HG02943 (cell line): ENCODE measurements around the gene PIK3R5.
"Not testable (repeated sequence)": the region's sequence is repeated elsewhere in the genome, so short reads cannot be mapped to it uniquely, and the experiment has no call there.

Source experiments
- ATAC-seq: cut with Tn5 transposase; IDR thresholded peaks from one replicate; pipeline ENCODE4 v1.9.1; 2021; ENCODE audit warnings: mild to moderate bottlenecking, low read depth, moderate library complexity; ENCODE audit not compliant: unreplicated experiment

The PIK3R5 gene

DNA sequence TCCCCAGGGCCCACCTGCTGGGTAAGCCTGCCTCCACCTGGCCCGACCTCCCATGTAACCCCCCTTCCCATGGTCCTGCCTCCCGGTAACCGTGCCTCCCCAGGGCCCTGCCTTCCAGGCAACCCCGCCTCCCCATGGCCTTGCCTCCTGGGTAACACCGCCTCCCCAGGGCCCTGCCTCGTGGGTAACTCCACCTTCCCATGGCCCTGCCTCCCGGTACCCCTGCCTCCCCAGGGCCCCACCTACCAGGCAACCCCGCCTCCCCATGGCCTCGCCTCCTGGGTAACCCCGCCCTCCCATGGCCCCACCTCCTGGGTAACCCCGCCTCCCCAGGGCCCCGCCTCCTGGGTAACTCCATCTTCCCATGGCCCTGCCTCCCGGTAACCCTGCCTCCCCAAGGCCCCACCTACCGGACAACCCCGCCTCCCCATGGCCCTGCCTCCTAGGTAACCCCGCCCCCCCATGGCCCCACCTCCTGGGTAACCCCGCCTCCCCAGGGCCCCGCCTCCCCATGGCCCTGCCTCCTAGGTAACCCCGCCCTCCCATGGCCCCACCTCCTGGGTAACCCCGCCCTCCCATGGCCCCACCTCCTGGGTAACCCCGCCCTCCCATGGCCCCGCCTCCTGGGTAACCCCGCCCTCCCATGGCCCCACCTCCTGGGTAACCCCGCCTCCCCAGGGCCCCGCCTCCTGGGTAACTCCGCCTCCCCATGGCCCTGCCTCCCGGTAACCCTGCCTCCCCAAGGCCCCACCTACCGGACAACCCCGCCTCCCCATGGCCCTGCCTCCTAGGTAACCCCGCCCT, 80.1 kb downstream of the PIK3R5 start:
- ATAC-seq, result not testable (repeated sequence)

DNA sequence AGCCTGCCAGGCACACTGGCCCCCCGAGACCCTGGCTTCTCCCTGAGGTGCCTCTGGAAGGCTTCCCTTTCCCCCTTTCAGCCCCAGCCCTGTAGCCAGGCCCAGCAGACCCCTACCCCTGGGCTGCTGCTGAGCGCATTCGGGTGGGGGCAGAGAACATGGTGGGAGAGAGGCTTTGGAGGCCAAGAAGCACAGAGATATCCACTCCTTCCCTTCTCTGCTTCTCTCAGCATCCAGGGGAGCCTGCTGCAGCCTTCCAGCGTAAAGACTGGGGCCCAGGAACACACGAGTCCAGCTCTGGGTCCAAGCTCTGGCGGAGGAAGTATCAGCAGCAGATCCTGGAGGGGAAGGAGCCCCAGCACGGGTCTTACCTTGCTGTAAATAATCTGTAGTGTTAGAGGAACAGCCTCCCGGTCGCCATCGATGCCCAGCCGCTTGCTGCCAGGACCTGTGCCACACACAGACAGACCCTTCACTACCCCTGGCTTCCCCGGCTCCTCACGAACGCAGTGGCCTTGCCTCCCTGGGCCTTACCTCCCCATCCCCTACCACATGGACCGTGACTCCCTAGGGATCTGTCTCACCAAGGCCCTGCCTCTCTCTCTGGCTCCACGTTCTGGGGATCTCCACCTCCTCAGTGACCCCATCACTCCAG, 81.0 kb downstream of the PIK3R5 start:
- no peak for ATAC-seq

DNA sequence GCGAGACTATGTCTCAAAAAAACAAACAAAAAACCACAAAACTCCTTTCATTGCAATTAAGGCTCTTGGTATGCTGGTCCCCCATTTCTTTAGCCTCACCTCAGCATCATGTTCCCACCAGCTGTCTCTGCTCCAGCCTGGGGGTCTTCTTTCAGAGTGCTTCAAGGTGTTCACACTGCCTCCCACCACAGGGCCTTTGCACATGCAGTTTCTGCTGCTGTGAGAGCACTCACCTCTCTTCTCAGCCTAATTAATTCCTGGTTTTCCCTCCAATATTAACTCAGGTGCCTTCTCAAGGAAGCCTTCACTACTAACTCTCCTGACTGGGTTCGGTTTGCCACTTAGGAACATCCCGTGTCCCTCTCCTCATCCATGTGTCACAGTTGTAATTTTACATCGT, 82.2 kb downstream of the PIK3R5 start:
- ATAC-seq, result no peak

DNA sequence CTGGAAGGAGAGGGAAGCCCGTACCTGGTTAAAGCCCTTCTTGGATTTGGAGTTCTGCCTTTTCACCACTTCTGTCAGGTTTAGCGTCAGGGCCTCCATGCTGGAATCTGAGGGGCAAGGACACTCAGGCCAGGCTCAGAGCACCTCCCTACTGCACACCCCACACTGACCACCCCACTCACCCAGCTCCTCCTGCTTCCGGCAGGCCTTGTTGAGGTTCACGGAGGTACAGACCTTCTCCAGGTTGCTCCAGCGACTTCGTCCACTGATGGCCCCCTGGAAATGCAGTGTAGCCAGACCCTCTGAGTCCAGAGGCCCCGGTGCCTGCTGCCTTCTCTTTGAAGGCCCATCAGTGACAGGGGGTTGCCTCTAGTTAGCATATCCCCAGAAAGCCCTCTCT, 83.9 kb downstream of the PIK3R5 start:
- no peak for ATAC-seq

DNA sequence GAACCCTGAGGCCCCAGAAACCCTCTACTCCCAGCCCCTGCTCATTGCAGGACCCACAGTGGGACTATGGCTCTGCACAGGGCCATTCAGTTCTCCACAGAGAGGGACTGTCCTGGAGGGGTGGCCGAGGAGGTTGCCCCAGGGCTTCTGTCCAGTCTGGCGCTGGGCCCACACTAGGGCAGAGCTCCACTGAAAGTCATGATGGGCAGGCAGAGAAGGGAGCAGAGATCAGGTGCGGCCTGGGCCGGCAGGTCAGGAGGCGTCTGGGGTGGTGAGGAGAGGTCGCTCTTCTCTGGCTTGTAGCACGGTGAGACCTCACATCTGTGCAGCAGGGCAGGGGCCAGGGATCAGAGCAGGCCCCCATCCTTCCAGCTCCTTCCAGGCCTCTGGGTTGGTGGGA, 85.0 kb downstream of the PIK3R5 start:
- ATAC-seq, result no peak

DNA sequence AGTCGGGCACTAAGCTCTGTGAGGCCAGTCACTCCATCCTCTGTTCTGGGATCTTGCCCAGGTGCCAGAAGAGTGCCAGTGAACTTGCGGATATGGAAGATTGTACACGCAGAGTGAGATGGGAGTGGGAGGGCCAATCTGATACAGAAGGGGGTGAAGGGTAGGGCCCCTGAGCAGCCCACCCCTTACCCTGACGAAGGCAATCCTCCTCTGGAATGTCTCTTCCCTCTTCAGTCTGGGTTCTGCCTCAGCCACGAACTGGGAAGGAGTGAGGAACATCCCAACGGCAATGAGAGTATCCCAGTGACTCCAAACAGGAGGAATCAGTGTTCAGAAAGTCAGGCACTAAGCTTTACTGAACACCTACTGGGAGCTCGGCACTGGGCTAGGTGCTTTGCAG, 86.1 kb downstream of the PIK3R5 start:
- ATAC-seq, result no peak

DNA sequence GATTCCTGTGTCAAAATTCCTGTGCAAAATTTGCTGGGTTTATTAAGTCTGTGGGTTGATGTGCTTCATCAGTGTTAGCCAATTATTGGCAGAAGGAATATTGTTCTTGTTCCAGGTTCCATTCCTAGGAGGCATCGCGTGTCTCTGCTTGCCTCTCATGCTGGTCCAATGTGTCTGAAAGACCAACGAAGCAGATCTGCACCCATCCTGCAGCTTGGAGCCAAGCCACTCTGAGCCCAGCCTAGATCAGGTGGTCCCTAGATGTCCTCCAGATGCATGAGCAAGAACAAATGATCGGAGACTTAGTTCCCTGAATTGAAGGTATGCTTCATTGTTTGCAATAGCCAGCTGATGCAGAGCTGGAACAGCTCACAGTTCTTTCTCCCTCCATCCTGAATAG, 87.5 kb downstream of the PIK3R5 start:
- ATAC-seq, result no peak

DNA sequence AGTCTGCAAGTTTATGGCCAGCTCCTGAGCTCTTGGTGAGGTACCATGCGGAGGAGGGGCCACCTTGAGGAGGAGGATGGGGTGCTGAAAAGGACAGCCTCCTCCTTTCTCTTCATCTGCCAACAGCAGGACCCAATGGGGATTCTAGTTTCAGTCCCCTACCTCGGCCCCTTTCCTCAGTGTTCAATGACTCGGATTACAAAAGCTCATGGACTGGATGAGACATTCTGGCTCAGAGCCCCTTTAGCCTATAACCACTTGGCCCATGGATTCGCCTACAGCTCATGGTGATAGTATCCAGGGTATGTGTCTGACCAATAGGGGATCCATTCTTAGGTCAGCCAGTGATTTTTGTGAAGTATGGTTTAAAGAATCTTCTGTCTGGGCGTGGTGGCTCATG, 89.5 kb downstream of the PIK3R5 start:
- ATAC-seq, result no peak

DNA sequence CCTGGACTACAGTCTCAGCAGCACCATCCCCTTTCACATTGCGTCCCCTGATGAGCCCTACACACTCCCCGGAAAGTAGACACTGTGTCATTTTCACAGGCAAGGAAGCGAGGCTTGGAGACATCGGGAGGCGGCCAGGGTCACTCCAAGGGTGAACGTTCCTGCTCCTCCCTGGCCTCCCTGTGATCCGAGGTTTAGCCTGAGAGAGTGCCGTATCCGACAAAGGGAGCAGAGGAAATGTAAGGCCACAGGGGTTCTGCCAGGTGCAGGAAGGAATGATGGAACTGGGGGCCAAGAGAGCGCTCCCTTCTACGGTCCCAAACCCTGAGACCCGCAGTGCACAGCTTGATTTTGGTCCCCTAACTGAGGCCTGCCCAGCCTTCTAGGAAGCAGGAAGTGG, 90.1 kb downstream of the PIK3R5 start:
- ATAC-seq, result no peak

DNA sequence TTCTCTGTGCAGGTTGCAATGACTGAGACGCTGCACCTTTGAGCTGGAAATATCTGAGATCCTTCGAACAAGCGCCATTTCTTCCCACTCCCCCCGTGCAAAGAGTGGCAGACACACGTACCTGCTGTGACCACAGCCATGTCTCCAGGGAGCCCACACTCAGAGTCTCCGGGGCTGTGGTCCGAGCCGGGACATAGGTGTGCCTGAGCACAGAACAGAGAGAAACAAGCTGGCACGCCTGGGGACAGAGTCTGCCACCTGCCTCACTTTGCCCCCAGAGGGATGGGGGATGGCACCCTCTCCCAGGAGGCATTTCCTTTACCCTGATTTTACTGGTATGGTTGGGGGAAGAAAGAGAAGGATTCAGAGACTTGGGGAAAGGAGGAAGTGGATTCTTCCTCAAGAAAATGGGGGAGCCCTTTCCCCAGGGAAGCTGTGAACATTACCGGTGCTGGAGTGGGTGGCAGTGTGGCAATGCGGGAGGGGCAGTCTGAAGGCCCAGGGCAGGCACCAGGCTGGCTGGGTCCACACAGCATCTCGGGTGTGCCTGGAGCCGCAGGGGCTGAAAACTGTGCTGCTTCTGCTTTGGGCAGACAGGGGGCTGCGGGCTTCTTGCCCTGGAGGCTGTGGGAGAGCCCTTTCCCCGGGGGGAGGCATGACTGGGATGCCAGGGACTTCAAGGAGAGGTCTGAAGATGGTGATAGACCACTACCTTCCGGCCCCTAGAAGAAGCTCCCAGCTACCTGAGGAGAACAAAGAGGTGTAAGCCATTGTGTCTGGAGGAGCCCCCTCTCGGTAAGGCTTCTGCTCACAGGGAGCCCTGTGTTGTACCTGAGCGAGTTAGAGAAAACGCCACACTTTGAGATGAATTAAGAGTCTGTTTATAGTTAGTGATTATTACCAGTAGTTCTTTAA, 91.4 kb downstream of the PIK3R5 start:
- no peak for ATAC-seq

DNA sequence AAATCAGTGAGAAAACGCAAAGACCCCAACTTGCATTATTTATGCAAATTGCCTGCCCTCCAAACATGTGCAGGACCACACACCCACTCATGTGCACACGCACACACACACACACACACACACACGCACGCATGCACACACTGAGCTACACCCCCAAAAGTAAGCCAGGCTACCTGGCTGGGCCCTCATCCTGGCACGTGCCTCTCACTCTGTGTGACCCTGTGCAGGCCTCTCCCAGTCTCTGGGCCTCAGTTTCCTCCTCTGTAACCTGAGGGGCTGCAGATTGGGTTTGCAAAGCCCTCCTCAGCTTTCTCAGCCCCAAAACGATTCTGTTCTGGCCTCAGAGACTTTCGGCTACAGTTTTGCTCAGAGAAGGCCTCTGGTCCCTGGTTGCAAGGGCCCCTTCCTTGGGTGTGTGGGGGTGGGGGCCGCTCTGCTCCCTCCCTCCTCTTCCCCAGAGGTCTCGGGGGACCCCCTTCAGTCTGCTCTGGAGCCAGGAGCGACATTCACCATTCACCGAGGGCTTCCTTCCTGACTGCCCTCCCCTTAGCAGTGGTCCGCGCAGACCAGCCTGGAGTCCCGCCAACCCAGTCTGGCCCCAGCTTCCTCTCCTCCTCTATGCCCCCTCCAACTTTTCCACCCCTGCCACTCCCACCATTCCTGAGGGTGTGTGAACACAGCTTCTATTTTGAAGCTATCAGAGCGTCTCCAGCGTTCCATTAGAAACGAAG, 92.6 kb downstream of the PIK3R5 start:
- ATAC-seq, result no peak

DNA sequence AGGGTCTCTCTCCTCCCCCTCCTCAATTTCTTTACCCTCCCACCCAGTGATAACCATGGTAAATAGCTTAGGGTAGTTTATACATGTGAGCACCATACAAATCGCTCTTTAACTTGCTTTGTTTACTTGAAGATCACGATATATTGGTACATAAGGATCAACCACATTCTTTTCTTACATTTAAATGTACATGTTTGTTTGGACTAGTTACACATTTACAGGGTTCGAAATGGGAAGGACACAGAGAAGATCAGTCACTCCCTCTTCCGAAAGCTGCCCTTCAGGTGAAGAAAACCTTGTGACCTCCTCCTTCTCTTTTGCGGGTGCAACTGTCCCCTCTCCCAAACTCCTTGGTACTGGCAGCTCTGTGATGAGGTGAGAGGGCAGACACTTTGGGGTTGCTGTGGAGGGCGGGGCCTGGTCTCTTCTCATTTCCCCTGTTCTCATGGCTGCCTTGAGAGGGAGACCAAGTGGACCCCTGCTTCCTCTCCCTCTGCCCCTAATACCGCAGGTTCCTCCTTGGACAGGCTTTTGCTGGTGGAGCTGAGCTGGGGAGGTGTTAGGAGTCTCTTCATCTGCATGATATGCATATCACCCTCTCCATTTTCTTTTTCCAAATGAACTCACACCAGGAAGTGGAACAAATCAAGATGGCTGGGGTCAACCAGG, 93.3 kb downstream of the PIK3R5 start:
- no peak for ATAC-seq

DNA sequence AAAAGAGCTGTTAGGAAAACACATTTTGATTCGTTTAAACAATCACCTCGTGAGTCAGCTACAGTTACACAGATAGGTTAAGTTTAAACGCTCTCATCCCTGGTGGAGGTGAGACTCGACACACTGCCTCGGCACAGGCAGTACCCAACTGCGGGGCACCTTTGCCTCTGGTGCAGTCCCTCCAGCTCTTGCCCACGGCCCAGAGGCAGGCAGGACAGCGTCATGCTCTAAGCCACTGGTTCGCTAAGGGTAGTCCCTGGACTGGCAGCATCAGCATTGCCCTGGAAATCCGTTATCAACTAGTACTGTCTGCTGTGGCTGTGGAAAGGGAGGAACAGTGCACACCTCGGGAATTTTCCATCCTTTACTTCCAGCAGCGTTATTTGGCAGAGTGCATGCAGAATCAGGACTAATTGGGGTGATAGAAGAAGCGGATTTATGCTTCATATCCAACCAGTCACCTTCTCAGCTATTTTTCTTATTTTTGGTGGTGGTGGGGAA, 94.4 kb downstream of the PIK3R5 start:
- no peak for ATAC-seq

DNA sequence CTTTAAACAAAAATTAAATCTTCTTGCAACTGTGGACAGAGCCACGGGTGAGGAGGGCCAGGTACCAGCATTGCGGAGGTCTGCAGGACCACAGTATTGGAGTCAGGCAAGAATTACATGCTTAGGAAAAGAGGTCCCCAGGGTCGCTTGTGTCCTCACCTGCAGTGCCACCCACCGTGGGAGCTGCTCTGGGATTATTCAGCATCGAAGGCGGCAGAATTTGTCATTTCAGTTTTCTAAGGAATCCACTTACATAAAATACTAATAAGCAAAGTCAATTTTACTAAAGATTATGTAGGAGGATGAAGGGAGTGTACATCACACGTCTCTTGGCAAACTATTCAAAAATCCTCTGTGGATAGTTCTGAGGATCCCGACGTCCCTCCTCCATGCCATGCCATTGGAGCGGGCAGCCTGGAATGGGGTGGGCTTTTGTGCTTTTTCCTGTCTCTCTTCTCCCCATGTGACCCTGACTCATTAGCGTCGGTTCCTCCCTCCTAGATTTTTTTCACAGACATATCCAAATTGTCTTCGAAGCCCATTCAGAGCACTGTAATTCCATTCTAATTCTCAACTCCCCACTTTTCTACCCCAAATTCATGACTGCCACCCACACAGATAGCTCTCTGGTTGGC, 95.0 kb downstream of the PIK3R5 start:
- no peak for ATAC-seq

DNA sequence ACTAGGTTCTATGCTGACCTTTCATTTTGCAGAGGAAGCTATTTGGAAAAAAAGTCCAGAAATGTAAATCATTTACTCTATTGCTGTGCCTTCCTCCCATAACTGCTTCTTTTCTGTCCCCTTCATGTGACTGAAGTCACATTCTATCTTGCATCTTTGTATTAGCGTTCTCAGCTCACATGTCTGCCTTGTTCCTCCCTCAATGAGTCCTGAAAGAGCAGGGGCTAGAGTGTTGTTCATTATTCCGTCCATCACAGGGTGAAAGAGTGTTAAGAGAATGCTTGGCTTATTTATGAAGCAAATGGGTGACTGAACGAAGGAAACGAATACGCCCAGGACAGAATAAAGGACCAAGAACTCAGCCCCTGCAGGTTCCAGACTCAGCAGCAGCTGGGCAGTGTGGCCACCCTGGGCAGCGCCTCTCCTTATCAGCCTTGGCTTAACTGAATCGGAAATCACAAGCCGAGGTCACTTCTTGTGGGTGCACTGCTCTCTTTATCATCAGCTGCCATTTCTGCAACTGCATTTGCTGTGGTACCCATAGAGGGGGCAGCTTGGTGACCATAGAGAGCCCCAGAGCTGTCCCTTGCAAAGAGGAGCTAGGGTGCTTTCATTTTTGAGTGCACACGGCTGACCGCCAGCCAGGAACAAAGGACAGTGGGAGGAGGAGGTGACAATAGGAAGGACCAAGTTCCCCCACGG, 96.2 kb downstream of the PIK3R5 start:
- no peak for ATAC-seq

DNA sequence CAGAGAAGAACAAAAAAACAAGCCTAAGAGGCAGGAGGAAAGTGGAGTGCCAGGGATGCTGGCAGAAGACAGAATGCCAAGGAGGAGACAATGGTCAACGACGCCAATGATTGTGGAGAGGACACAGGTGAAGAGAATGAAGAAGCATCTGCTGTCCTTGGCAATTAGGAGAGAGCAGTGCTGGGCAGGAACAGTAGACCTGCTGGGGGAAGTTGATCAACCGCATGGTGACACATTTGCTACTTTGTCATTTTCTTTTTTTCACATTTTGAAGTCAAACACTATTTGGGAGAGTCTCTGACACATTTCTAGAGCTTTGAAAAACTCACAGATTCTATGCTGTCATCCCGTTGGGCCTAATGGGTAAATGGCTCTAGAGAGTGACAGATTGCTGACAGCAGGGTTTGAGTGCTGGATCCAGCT, 97.0 kb downstream of the PIK3R5 start:
- no peak for ATAC-seq

DNA sequence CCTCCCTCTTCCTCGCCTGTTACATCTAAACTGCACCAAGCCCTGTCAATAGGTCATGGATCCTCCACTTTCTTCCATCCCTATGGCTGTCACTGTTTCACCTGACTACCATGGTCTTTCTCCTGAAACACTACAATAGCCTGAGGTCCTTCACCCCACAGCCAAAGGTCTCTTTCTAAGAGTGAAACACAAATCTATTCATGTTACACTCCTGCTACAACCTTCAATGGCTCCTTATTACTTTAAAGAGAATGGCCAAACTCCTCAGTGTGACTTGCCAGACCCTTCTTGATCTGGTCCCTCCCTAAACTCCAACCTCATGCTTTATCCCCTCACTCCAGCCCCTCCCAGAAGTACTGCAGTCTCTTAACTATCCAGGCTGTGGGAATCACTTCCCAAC, 97.4 kb downstream of the PIK3R5 start:
- no peak for ATAC-seq

DNA sequence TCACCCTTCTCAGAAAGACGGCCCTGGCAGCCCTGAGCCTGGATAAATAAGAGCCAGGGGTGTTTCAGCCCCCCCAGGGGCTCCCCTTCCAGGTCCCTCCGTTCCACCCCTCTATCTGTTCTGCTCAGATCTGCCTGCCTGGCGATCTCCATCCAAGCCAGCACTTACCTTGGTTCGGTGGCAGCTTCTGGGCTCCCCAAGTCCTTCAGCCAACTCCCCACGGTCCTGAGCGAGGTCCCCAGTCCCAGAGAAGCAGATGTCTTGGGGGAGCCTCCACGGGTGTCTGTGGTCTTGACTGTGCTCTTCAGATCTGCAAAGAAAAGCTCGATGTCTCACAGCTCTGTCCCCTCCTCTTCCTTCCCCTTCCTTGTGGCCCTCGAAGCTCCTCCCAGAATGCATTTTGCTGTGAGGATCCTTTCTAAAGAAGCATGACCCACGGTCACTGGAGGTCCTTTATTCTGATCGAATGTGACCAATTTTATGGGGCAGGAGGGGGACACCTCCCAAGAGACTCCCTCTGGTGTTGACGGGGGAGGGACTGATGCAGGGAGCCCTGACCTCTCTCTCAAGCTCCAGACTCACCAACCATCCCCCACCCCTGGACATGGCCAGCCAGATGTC, 98.0 kb downstream of the PIK3R5 start, which contains the start of gene PIK3R6:
Gene PIK3R6, minus strand, starts transcription at position 314 of the 621 bp plus-strand sequence. CDS start 17,880 bp downstream, outside the sequence.
- ATAC-seq, result no peak
